ENCODE results near the gene HNRNPR. TPM values are rescaled to one million over a fixed set of nuclear protein-coding genes. Genes with fewer than 3 reads are reported as not detected.
A peak's percentile ranks its signal among the peaks of the same experiment; 100 is the strongest.

The HNRNPR gene
- total and polyA plus RNA-seq, 9 of the 15 experiments (the other 6 are each of a cell fraction or from before 2014, with no cell fraction given): 80.9 to 372 (median 301) TPM

DNA sequence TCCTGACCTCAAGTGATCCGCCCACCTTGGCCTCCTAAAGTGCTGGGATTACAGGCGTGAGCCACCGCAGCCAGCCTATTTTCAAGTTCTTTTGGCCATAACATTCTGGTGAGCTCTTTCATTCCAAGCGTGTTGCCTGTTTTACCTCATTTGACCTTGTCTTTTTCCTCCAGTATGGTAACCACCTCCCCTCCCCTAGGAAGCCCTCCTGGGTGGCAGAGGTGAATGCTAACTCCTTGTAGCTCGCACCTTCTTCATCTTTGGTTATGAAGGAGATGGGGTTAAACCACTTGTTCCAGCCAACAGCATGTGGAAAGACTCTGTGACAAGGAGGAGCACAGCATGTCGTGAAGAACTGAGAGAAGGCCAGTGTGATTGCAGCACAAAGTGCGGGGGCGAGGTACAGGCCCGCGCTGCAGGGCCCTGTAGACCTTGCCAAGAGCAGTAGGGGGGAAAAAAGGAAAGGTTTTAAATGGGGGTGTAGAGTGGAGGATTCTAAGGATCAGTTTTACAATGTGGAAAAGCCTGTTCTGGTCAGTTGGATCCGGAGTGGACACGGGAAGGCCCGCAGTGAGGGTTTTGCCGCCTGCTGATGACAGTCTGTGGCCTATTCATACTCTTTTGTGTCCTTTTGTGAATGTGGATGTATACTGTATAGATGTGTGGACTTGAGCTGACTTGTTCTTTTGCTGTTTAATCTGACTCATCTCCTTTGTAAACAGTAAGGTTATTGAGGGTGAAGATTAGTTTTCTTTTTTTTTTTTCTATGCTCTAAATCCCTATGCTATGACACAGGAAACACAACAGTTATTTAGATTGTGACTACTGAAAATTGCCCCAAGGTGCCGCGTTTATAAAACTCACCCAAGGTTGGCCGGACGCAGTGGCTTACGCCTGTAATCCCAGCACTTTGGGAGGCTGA is 33.1 kb upstream of the HNRNPR start (continued):
- TF ChIP-seq, protein P1, sequence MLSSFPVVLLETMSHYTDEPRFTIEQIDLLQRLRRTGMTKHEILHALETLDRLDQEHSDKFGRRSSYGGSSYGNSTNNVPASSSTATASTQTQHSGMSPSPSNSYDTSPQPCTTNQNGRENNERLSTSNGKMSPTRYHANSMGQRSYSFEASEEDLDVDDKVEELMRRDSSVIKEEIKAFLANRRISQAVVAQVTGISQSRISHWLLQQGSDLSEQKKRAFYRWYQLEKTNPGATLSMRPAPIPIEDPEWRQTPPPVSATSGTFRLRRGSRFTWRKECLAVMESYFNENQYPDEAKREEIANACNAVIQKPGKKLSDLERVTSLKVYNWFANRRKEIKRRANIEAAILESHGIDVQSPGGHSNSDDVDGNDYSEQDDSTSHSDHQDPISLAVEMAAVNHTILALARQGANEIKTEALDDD (IDR thresholded peaks at IDR 0.05): no peak
- TF ChIP-seq HDAC1 (IDR thresholded peaks at IDR 0.05) (0 out of 4 replicates have a peak, but pooled peaks of 1 of the 2 experiments have one; percentile 37), CEBPB (tag; IDR thresholded peaks at IDR 0.05) (peak; percentile 77), NR2C2 (CRISPR knock-in tag; IDR thresholded peaks at IDR 0.05) (no peak), NR2C2 (tag; IDR thresholded peaks at IDR 0.05) (peak; percentile 34; the same call in 1 of the 2 replicates), SMARCC2 (IDR thresholded peaks at IDR 0.05; ENCODE audit: low read depth) (0 out of 2 replicates have a peak, but pooled peaks have one; percentile 27), SMARCA5 (IDR thresholded peaks at IDR 0.05) (0 out of 2 replicates have a peak, but pooled peaks have one; percentile 18), ZC3H8 (IDR thresholded peaks at IDR 0.05) (no peak), ATF7 (IDR thresholded peaks at IDR 0.05) (peak; percentile 60), KDM4B (IDR thresholded peaks at IDR 0.05; ENCODE audit: borderline replicate concordance in 2 of 2, low read depth in 1 of 2) (no peak), FOXK2 (conservative IDR thresholded peaks at IDR 0.05 in 1 of 2, IDR thresholded peaks at IDR 0.05 in 1 of 2; ENCODE audit: low read depth in 2 of 2) (peak; percentile 64 to 70; a peak in 3 of 4 replicates), KDM5B (IDR thresholded peaks at IDR 0.05; ENCODE audit: insufficient replicate concordance, low read depth, low read length) (peak; percentile 59), BRF1 (IDR thresholded peaks at IDR 0.05; ENCODE audit: borderline replicate concordance, extremely low read depth, insufficient read length) (no peak), DPF2 (IDR thresholded peaks at IDR 0.05) (peak; percentile 77; the same call in 1 of the 2 replicates), SMARCA4 (IDR thresholded peaks at IDR 0.05) (peak; percentile 80; the same call in 1 of the 2 replicates)
- TF ChIP-seq, protein P2, sequence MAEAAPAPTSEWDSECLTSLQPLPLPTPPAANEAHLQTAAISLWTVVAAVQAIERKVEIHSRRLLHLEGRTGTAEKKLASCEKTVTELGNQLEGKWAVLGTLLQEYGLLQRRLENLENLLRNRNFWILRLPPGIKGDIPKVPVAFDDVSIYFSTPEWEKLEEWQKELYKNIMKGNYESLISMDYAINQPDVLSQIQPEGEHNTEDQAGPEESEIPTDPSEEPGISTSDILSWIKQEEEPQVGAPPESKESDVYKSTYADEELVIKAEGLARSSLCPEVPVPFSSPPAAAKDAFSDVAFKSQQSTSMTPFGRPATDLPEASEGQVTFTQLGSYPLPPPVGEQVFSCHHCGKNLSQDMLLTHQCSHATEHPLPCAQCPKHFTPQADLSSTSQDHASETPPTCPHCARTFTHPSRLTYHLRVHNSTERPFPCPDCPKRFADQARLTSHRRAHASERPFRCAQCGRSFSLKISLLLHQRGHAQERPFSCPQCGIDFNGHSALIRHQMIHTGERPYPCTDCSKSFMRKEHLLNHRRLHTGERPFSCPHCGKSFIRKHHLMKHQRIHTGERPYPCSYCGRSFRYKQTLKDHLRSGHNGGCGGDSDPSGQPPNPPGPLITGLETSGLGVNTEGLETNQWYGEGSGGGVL (CRISPR knock-in tag; IDR thresholded peaks at IDR 0.05): no peak
- TF ChIP-seq, protein P3, sequence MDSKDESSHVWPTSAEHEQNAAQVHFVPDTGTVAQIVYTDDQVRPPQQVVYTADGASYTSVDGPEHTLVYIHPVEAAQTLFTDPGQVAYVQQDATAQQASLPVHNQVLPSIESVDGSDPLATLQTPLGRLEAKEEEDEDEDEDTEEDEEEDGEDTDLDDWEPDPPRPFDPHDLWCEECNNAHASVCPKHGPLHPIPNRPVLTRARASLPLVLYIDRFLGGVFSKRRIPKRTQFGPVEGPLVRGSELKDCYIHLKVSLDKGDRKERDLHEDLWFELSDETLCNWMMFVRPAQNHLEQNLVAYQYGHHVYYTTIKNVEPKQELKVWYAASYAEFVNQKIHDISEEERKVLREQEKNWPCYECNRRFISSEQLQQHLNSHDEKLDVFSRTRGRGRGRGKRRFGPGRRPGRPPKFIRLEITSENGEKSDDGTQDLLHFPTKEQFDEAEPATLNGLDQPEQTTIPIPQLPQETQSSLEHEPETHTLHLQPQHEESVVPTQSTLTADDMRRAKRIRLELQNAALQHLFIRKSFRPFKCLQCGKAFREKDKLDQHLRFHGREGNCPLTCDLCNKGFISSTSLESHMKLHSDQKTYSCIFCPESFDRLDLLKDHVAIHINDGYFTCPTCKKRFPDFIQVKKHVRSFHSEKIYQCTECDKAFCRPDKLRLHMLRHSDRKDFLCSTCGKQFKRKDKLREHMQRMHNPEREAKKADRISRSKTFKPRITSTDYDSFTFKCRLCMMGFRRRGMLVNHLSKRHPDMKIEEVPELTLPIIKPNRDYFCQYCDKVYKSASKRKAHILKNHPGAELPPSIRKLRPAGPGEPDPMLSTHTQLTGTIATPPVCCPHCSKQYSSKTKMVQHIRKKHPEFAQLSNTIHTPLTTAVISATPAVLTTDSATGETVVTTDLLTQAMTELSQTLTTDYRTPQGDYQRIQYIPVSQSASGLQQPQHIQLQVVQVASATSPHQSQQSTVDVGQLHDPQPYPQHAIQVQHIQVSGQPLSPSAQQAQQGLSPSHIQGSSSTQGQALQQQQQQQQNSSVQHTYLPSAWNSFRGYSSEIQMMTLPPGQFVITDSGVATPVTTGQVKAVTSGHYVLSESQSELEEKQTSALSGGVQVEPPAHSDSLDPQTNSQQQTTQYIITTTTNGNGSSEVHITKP (IDR thresholded peaks at IDR 0.05; ENCODE audit: partially characterized antibody): peak; percentile 94
- TF ChIP-seq, protein P4, sequence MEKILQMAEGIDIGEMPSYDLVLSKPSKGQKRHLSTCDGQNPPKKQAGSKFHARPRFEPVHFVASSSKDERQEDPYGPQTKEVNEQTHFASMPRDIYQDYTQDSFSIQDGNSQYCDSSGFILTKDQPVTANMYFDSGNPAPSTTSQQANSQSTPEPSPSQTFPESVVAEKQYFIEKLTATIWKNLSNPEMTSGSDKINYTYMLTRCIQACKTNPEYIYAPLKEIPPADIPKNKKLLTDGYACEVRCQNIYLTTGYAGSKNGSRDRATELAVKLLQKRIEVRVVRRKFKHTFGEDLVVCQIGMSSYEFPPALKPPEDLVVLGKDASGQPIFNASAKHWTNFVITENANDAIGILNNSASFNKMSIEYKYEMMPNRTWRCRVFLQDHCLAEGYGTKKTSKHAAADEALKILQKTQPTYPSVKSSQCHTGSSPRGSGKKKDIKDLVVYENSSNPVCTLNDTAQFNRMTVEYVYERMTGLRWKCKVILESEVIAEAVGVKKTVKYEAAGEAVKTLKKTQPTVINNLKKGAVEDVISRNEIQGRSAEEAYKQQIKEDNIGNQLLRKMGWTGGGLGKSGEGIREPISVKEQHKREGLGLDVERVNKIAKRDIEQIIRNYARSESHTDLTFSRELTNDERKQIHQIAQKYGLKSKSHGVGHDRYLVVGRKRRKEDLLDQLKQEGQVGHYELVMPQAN (IDR thresholded peaks at IDR 0.05; ENCODE audit: borderline replicate concordance): 0 out of 2 replicates have a peak, but pooled peaks have one; percentile 29

All from K562 (cell line).